ENCODE measurements around the gene SPATA9.

Gene SPATA9

GRCh38 chr5:95725937-95726810, 43.4 kb upstream of the SPATA9 start:
- WGBS (ENCODE audit: insufficient coverage, insufficient read length), result no CpG with 5 or more reads among the region's 4 CpGs
- DNase-seq (ENCODE audit: low read depth, low spot score), result no peak
- no peak overlapping the region for H3K4me3 ChIP-seq (ENCODE audit: low read length)
- 0 out of 2 replicates have a peak, but pooled peaks cover 1% of the 10 kb centered on the region for H3K4me1 ChIP-seq (ENCODE audit: control insufficient read depth, insufficient read depth, low read length)
- peaks cover 2% of the 10 kb centered on the region; the same call in 1 of the 2 replicates for H3K27me3 ChIP-seq (ENCODE audit: control insufficient read depth, insufficient read depth, low read length)
- H3K27ac ChIP-seq (ENCODE audit: low read length), result no peak overlapping the region
- H3K36me3 ChIP-seq (ENCODE audit: control insufficient read depth, insufficient read depth, low read length), result no peaks in the 10 kb centered on the region
- no peaks in the 10 kb centered on the region for H3K9me3 ChIP-seq (ENCODE audit: control insufficient read depth, insufficient read depth, low read length)

GRCh38 chr5:95725071-95725820, 42.5 kb upstream of the SPATA9 start:
- H3K27me3 ChIP-seq (ENCODE audit: control insufficient read depth, insufficient read depth, low read length), result peaks cover 2% of the 10 kb centered on the region; the same call in 1 of the 2 replicates
- no peak for DNase-seq (ENCODE audit: low read depth, low spot score)
- WGBS (ENCODE audit: insufficient coverage, insufficient read length), result no CpG with 5 or more reads among the region's 5 CpGs
- H3K9me3 ChIP-seq (ENCODE audit: control insufficient read depth, insufficient read depth, low read length), result no peaks in the 10 kb centered on the region
- H3K4me1 ChIP-seq (ENCODE audit: control insufficient read depth, insufficient read depth, low read length), result 0 out of 2 replicates have a peak, but pooled peaks cover 1% of the 10 kb centered on the region
- no peak overlapping the region for H3K27ac ChIP-seq (ENCODE audit: low read length)
- no peaks in the 10 kb centered on the region for H3K36me3 ChIP-seq (ENCODE audit: control insufficient read depth, insufficient read depth, low read length)
- no peak overlapping the region for H3K4me3 ChIP-seq (ENCODE audit: low read length)

- no peak for DNase-seq (ENCODE audit: low read depth, low spot score)
- H3K4me1 ChIP-seq (ENCODE audit: control insufficient read depth, insufficient read depth, low read length), result 0 out of 2 replicates have a peak, but pooled peaks cover 1% of the 10 kb centered on the region
- WGBS (ENCODE audit: insufficient coverage, insufficient read length), result no CpG with 5 or more reads among the region's 5 CpGs
- H3K4me3 ChIP-seq (ENCODE audit: low read length), result no peak overlapping the region
- H3K9me3 ChIP-seq (ENCODE audit: control insufficient read depth, insufficient read depth, low read length), result no peaks in the 10 kb centered on the region
- no peaks in the 10 kb centered on the region for H3K36me3 ChIP-seq (ENCODE audit: control insufficient read depth, insufficient read depth, low read length)
- H3K27me3 ChIP-seq (ENCODE audit: control insufficient read depth, insufficient read depth, low read length), result peaks cover 2% of the 10 kb centered on the region; the same call in 1 of the 2 replicates
- H3K27ac ChIP-seq (ENCODE audit: low read length), result no peak overlapping the region
Measured at GRCh38 chr5:95723632-95724369, 41.0 kb upstream of the SPATA9 start.

GRCh38 chr5:95721582-95722295, 38.9 kb upstream of the SPATA9 start:
- Histone ChIP-seq H3K4me3 (ENCODE audit: low read length) (no peak overlapping the region), H3K4me1 (ENCODE audit: control insufficient read depth, insufficient read depth, low read length) (no peaks in the 10 kb centered on the region), H3K36me3 (ENCODE audit: control insufficient read depth, insufficient read depth, low read length) (no peaks in the 10 kb centered on the region), H3K27me3 (ENCODE audit: control insufficient read depth, insufficient read depth, low read length) (no peaks in the 10 kb centered on the region), H3K27ac (ENCODE audit: low read length) (no peak overlapping the region), H3K9me3 (ENCODE audit: control insufficient read depth, insufficient read depth, low read length) (no peaks in the 10 kb centered on the region)
- DNase-seq (ENCODE audit: low read depth, low spot score), result no peak
- WGBS (ENCODE audit: insufficient coverage, insufficient read length), result no CpG with 5 or more reads among the region's 1 CpG

GRCh38 chr5:95720094-95720786, 37.4 kb upstream of the SPATA9 start:
- H3K9me3 ChIP-seq (ENCODE audit: control insufficient read depth, insufficient read depth, low read length), result no peaks in the 10 kb centered on the region
- no peaks in the 10 kb centered on the region for H3K4me1 ChIP-seq (ENCODE audit: control insufficient read depth, insufficient read depth, low read length)
- no peaks in the 10 kb centered on the region for H3K27me3 ChIP-seq (ENCODE audit: control insufficient read depth, insufficient read depth, low read length)
- H3K27ac ChIP-seq (ENCODE audit: low read length), result no peak overlapping the region
- WGBS (ENCODE audit: insufficient coverage, insufficient read length), result no CpG with 5 or more reads among the region's 3 CpGs
- no peaks in the 10 kb centered on the region for H3K36me3 ChIP-seq (ENCODE audit: control insufficient read depth, insufficient read depth, low read length)
- H3K4me3 ChIP-seq (ENCODE audit: low read length), result no peak overlapping the region
- DNase-seq (ENCODE audit: low read depth, low spot score), result no peak

- Histone ChIP-seq H3K4me3 (ENCODE audit: low read length) (no peak overlapping the region), H3K27me3 (ENCODE audit: control insufficient read depth, insufficient read depth, low read length) (no peaks in the 10 kb centered on the region), H3K9me3 (ENCODE audit: control insufficient read depth, insufficient read depth, low read length) (no peaks in the 10 kb centered on the region), H3K27ac (ENCODE audit: low read length) (no peak overlapping the region), H3K4me1 (ENCODE audit: control insufficient read depth, insufficient read depth, low read length) (no peaks in the 10 kb centered on the region), H3K36me3 (ENCODE audit: control insufficient read depth, insufficient read depth, low read length) (no peaks in the 10 kb centered on the region)
- no peak for DNase-seq (ENCODE audit: low read depth, low spot score)
- whole genome bisulfite sequencing (ENCODE audit: insufficient coverage, insufficient read length), result no CpG with 5 or more reads among the region's 2 CpGs
Measured at GRCh38 chr5:95718738-95719137, 35.9 kb upstream of the SPATA9 start.

GRCh38 chr5:95718203-95718602, 35.4 kb upstream of the SPATA9 start:
- Histone ChIP-seq H3K27me3 (ENCODE audit: control insufficient read depth, insufficient read depth, low read length) (no peaks in the 10 kb centered on the region), H3K36me3 (ENCODE audit: control insufficient read depth, insufficient read depth, low read length) (no peaks in the 10 kb centered on the region), H3K4me3 (ENCODE audit: low read length) (no peak overlapping the region), H3K27ac (ENCODE audit: low read length) (no peak overlapping the region), H3K4me1 (ENCODE audit: control insufficient read depth, insufficient read depth, low read length) (no peaks in the 10 kb centered on the region), H3K9me3 (ENCODE audit: control insufficient read depth, insufficient read depth, low read length) (no peaks in the 10 kb centered on the region)
- no peak for DNase-seq (ENCODE audit: low read depth, low spot score)
- no CpG with 5 or more reads among the region's 2 CpGs for WGBS (ENCODE audit: insufficient coverage, insufficient read length)

- no peaks in the 10 kb centered on the region for H3K27me3 ChIP-seq (ENCODE audit: control insufficient read depth, insufficient read depth, low read length)
- no peak for DNase-seq (ENCODE audit: low read depth, low spot score)
- no peaks in the 10 kb centered on the region for H3K4me1 ChIP-seq (ENCODE audit: control insufficient read depth, insufficient read depth, low read length)
- no peak overlapping the region for H3K27ac ChIP-seq (ENCODE audit: low read length)
- H3K9me3 ChIP-seq (ENCODE audit: control insufficient read depth, insufficient read depth, low read length), result no peaks in the 10 kb centered on the region
- no CpG with 5 or more reads among the region's 2 CpGs for WGBS (ENCODE audit: insufficient coverage, insufficient read length)
- H3K4me3 ChIP-seq (ENCODE audit: low read length), result no peak overlapping the region
- no peaks in the 10 kb centered on the region for H3K36me3 ChIP-seq (ENCODE audit: control insufficient read depth, insufficient read depth, low read length)
Measured at GRCh38 chr5:95717439-95717838, 34.6 kb upstream of the SPATA9 start.

GRCh38 chr5:95715799-95716461, 33.1 kb upstream of the SPATA9 start:
- H3K27me3 ChIP-seq (ENCODE audit: control insufficient read depth, insufficient read depth, low read length), result no peaks in the 10 kb centered on the region; the same call in 1 of the 2 replicates
- no peak overlapping the region for H3K4me3 ChIP-seq (ENCODE audit: low read length)
- DNase-seq (ENCODE audit: low read depth, low spot score), result no peak
- WGBS (ENCODE audit: insufficient coverage, insufficient read length), result no CpG with 5 or more reads among the region's 5 CpGs
- H3K36me3 ChIP-seq (ENCODE audit: control insufficient read depth, insufficient read depth, low read length), result no peaks in the 10 kb centered on the region
- no peak overlapping the region for H3K27ac ChIP-seq (ENCODE audit: low read length)
- peaks cover 1% of the 10 kb centered on the region; the same call in 1 of the 2 replicates for H3K4me1 ChIP-seq (ENCODE audit: control insufficient read depth, insufficient read depth, low read length)
- no peaks in the 10 kb centered on the region for H3K9me3 ChIP-seq (ENCODE audit: control insufficient read depth, insufficient read depth, low read length)

Data from iPS DF 6.9 (cell line).